HG03520 (cell line): ENCODE results near the gene MYCBP2.
"Not testable (repeated sequence)": the region's sequence is repeated elsewhere in the genome, so short reads cannot be mapped to it uniquely, and the experiment has no call there.

Experiments used
- ATAC-seq: cut with Tn5 transposase; IDR thresholded peaks from one replicate; pipeline ENCODE4 v1.9.1; 2021; ENCODE audit warnings: mild to moderate bottlenecking, moderate library complexity; ENCODE audit not compliant: unreplicated experiment

MYCBP2 gene

DNA sequence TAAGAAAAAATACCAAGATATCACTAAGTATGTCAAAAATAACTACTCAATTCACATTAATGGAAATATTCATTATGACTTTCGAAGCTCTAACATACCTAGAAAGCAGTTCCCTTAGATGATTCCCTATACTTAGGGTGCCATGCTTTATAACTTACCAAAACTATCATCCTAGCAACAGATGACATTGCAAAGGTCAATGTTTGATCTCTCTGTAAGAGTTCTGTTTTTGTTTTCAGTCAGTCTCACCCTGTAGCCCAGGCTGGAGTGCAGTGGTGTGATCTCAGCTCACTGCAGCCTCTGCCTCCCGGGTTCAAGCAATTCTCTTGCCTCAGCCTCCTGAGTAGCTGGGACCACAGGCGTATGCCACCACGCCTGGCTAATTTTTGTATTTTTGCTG is 318.6 kb downstream of the MYCBP2 start:
- ATAC-seq = not testable (repeated sequence)

DNA sequence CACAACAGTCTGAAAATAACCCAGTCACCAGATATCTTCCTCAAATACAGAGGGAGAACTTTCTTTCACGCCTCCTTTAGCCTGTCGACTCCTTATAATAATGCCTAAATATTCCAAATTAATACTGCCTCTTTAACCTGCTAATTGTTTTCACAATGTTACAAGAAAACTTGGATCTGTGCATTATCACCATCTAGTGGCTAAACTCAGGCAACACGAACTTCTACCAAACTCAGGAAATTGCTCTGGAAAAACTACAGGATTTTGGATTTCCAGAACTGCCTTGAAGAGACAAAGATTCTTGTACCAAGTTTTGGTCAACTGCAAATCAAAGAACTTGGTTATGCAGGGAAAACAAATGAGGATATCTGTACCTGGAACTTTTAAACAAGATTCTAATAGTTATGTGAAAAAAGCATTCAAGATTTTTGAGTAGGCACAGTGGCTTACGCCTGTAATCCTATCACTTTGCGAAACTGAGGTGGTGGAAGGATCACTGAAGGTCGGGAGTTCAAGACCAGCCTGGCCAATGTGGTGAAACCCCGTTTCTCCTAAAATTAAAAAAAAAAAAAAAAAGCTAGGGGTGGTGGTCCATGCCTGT is 324.2 kb downstream of the MYCBP2 start:
- ATAC-seq = no peak

DNA sequence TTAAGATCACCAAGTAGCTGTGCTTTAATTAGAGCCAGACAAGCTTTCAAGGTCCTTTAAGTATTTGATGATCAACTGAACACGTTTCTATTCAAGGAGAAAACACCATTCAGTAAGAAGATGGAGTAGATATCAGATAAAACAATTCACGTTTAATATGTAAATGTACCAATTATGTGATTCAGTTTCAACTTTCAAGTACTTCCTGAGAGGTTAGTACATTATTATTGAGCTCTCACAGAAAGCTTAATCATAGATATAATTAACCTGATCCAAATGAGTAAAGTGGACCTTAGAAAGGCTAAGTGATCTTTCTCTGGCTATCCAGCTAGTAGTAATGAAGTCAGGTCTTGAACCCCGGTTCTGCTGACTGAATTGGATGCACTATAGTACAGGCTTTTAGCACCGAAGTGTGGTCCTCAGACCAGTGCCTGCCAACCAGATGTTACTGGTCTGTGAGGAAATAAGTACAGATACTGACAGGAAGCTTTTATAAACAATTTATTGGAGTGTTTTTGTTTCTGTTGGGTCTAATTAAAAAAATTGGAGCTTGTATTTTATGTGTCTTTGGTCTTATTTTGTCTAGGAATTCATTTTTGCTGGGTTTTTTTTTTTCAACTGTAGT is 324.8 kb downstream of the MYCBP2 start:
- no peak for ATAC-seq

DNA sequence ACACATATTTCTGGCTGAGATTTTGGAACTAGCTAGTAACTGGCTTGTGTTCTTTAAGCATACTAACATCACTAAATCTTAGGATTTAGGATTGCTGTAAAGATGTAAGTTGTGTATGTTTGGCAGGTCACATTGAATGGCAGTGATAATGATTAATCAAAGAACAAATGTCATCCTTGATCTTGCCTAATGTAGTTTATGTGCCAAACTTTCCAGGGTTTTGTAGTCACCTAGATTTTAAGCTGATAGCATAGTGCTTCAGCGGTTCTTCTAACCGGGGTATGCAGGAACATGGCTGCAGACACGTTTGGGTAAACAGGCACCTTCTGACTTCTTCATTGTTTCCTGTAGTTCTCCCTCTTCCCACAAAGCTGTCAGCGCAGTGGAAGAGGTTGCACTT is 325.4 kb downstream of the MYCBP2 start:
- ATAC-seq = no peak

DNA sequence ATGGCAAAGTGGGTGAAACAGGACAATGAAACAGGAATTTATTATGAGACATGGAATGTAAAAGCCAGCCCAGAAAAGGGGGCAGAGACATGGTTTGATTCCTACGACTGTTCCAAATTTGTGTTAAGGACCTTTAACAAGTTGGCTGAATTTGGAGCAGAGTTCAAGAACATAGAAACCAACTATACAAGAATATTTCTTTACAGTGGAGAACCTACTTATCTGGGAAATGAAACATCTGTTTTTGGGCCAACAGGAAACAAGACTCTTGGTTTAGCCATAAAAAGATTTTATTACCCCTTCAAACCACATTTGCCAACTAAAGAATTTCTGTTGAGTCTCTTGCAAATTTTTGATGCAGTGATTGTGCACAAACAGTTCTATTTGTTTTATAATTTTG is 326.4 kb downstream of the MYCBP2 start:
- ATAC-seq = no peak
